OCI-LY7 (cell line): Measurements from ENCODE around the gene SGTA. TPM values are rescaled to one million over a fixed set of nuclear protein-coding genes. Genes with fewer than 3 reads are reported as not detected.

Source experiments
- BruUV-seq: library from RNA; stranded (reverse); fragments of 400-500 nt; replicated peaks from 2 replicates; lab custom pipeline; 2021; lab: Mats Ljungman, UMichigan
- CTCF ChIA-PET: fragments of 300-600 bp; sonication (Branson Sonifier 250); formaldehyde crosslinking; loops from one replicate; lab custom pipeline; 2022; ENCODE audit warnings: antibody characterized with exemption; ENCODE audit not compliant: unreplicated experiment; lab: Charles Lee
- POLR2A ChIA-PET: fragments of 300-600 bp; sonication (Branson Sonifier 250); formaldehyde crosslinking; loops from one replicate; lab custom pipeline; 2022; ENCODE audit warnings: antibody characterized with exemption; lab: Charles Lee
- DNase-seq: peaks from one replicate; pipeline ENCODE4 v3.0.0-alpha.2; 2015; ENCODE audit warnings: low spot score
- H2AFZ ChIP-seq: fragments of 200-600 bp; sonication (generic), shearing (Covaris generic); 2 replicates; pipeline ENCODE4 v1.6.1; 2014; ENCODE audit warnings: mild to moderate bottlenecking, antibody characterized with exemption, low read length, moderate library complexity
- H3K27ac ChIP-seq: fragments of 200-600 bp; sonication (generic); 2 replicates; pipeline ENCODE4 v1.5.1; 2014; ENCODE audit warnings: mixed run types, low read depth, mild to moderate bottlenecking, moderate library complexity, low read length, inconsistent platforms; ENCODE audit not compliant: poor library complexity, severe bottlenecking
- H3K36me3 ChIP-seq: fragments of 200-600 bp; sonication (generic); 2 replicates; pipeline ENCODE4 v1.6.1; 2014; ENCODE audit warnings: mild to moderate bottlenecking, antibody characterized with exemption, low read length, moderate library complexity, mixed read lengths; ENCODE audit not compliant: insufficient read depth
- H3K4me1 ChIP-seq: fragments of 200-600 bp; sonication (generic); 2 replicates; pipeline ENCODE4 v1.5.1; 2014; ENCODE audit warnings: mild to moderate bottlenecking, low read length; ENCODE audit not compliant: insufficient read depth, poor library complexity, severe bottlenecking
- H3K4me2 ChIP-seq: fragments of 200-600 bp; sonication (generic); 2 replicates; pipeline ENCODE4 v1.6.1; 2014; ENCODE audit warnings: mild to moderate bottlenecking, low read length
- H3K4me3 ChIP-seq: fragments of 200-600 bp; sonication (generic); 2 replicates; pipeline ENCODE4 v1.5.1; 2014; ENCODE audit warnings: mild to moderate bottlenecking, low read depth, low read length; ENCODE audit not compliant: poor library complexity, severe bottlenecking
- H3K79me2 ChIP-seq: fragments of 200-600 bp; sonication (generic); 2 replicates; pipeline ENCODE4 v1.6.1; 2016; ENCODE audit warnings: low read depth, mild to moderate bottlenecking, low read length, moderate library complexity, mixed read lengths; ENCODE audit not compliant: insufficient read depth
- H3K9me2 ChIP-seq: fragments of 200-600 bp; sonication (generic); 2 replicates; pipeline ENCODE4 v1.6.1; 2016; ENCODE audit warnings: mild to moderate bottlenecking, low read length, mixed read lengths; ENCODE audit not compliant: insufficient read depth
- H3K9me3 ChIP-seq: fragments of 200-600 bp; sonication (generic); 2 replicates; pipeline ENCODE4 v1.6.1; 2014; ENCODE audit warnings: mild to moderate bottlenecking, mixed run types, low read length, mixed read lengths
- H4K20me1 ChIP-seq: fragments of 200-600 bp; sonication (generic); 2 replicates; pipeline ENCODE4 v1.6.1; 2014; ENCODE audit warnings: mild to moderate bottlenecking, antibody characterized with exemption, low read length, moderate library complexity, mixed read lengths; ENCODE audit not compliant: insufficient read depth
- EZH2phosphoT487 ChIP-seq: fragments of 200-600 bp; sonication (generic); IDR thresholded peaks from 2 replicates; pipeline ENCODE4 v1.6.1; 2018; ENCODE audit warnings: low read depth, borderline replicate concordance, mild to moderate bottlenecking, mixed run types, antibody characterized with exemption, low read length, moderate library complexity, mixed read lengths
- intact Hi-C: fragments of 100-400 bp; cut with micrococcal nuclease; formaldehyde crosslinking; loops from one replicate; pipeline ENCODE4 v1.10.0; 2022; ENCODE audit not compliant: unreplicated experiment
- total RNA-seq, 2 experiments: library from RNA; depleted of rRNA in 1 of 2; stranded (reverse); fragments of >200 nt in 1 of 2; shearing (Covaris generic) in 1 of 2; gene quantifications; 2 replicates each; pipeline ENCODE4 v1.2.3, GENCODE V29; 2014 to 2022
- TF ChIP-seq, protein P1 (sequence below): fragments of 200-600 bp; sonication (generic); conservative IDR thresholded peaks from 2 replicates; pipeline ENCODE4 v1.5.1; 2014; ENCODE audit warnings: mild to moderate bottlenecking, antibody characterized with exemption, low read length, moderate library complexity, mixed read lengths

The SGTA gene
- total RNA-seq, 2 experiments from 2014 or later: 68.2 to 82.4 TPM

DNA sequence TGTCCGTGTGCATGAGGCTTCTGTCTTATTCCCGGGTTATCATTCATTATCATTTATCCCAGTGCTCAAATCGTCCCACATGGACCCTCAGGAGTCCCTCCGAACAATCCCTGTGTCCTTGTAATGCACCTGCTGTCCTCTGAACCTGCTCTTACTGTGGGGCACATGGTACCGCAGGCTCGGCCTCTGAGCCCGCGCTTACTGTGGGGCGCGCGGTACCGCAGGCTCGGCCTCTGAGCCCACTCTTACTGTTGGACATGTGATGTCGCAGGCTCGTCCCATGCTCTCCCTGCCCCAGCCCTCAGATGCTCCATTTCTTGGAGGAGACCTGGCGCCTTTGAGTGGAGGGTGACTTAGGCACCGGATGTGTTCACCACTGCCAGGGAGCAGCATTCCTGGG lies 19.8 kb upstream of the SGTA start:
- no peak overlapping the region for H3K4me2 ChIP-seq
- no peak overlapping the region for H2AFZ ChIP-seq
- H3K4me1 ChIP-seq: no peaks in the 10 kb centered on the region
- ChIA-PET CTCF (no interaction called here), POLR2A (no interaction called here)
- H4K20me1 ChIP-seq: no peaks in the 10 kb centered on the region; the same call in 1 of the 2 replicates
- no peaks in the 10 kb centered on the region for H3K79me2 ChIP-seq
- intact Hi-C loops: no loop called here
- H3K27ac ChIP-seq: no peak overlapping the region
- no peaks in the 10 kb centered on the region for H3K9me3 ChIP-seq
- no peaks in the 10 kb centered on the region for H3K9me2 ChIP-seq
- H3K36me3 ChIP-seq: peaks cover 92% of the 10 kb centered on the region
- no peak overlapping the region for H3K4me3 ChIP-seq
- no peak for DNase-seq
- TF ChIP-seq, protein P1, sequence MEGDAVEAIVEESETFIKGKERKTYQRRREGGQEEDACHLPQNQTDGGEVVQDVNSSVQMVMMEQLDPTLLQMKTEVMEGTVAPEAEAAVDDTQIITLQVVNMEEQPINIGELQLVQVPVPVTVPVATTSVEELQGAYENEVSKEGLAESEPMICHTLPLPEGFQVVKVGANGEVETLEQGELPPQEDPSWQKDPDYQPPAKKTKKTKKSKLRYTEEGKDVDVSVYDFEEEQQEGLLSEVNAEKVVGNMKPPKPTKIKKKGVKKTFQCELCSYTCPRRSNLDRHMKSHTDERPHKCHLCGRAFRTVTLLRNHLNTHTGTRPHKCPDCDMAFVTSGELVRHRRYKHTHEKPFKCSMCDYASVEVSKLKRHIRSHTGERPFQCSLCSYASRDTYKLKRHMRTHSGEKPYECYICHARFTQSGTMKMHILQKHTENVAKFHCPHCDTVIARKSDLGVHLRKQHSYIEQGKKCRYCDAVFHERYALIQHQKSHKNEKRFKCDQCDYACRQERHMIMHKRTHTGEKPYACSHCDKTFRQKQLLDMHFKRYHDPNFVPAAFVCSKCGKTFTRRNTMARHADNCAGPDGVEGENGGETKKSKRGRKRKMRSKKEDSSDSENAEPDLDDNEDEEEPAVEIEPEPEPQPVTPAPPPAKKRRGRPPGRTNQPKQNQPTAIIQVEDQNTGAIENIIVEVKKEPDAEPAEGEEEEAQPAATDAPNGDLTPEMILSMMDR: no peak
- no peak for TF ChIP-seq EZH2phosphoT487
- BruUV-seq: no TSS peak

DNA sequence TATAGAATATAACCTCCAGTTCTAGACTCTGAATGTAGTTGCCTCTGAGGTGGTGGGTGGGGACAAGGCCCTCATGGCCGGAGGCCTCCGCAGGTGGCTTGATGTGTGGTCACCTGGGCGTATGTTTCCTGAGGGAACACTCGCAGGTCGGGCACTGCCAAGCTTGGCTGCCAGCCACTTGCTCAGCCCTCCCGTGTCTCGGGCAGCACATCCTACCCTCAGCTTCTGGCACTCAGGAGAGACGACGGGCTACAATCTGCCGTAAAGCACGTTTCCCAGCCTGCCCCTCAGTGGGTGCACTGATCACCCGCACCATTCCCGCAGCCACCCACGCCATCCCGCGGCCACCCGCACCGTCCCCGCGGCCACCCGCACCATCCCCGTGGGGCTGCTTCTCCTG lies 17.4 kb upstream of the SGTA start:
- peaks cover 95% of the 10 kb centered on the region for H3K36me3 ChIP-seq
- TF ChIP-seq, protein P1: no peak
- no peak for TF ChIP-seq EZH2phosphoT487
- intact Hi-C loops: no loop called here
- H3K4me3 ChIP-seq: no peak overlapping the region
- no peak overlapping the region for H2AFZ ChIP-seq
- H3K9me2 ChIP-seq: no peaks in the 10 kb centered on the region
- DNase-seq: no peak
- CTCF ChIA-PET: no interaction called here
- BruUV-seq: no TSS peak
- H3K9me3 ChIP-seq: no peaks in the 10 kb centered on the region
- POLR2A ChIA-PET: no interaction called here
- no peaks in the 10 kb centered on the region for H3K79me2 ChIP-seq
- no peaks in the 10 kb centered on the region; the same call in 1 of the 2 replicates for H4K20me1 ChIP-seq
- H3K4me2 ChIP-seq: no peak overlapping the region
- no peak overlapping the region for H3K27ac ChIP-seq
- no peaks in the 10 kb centered on the region for H3K4me1 ChIP-seq

DNA sequence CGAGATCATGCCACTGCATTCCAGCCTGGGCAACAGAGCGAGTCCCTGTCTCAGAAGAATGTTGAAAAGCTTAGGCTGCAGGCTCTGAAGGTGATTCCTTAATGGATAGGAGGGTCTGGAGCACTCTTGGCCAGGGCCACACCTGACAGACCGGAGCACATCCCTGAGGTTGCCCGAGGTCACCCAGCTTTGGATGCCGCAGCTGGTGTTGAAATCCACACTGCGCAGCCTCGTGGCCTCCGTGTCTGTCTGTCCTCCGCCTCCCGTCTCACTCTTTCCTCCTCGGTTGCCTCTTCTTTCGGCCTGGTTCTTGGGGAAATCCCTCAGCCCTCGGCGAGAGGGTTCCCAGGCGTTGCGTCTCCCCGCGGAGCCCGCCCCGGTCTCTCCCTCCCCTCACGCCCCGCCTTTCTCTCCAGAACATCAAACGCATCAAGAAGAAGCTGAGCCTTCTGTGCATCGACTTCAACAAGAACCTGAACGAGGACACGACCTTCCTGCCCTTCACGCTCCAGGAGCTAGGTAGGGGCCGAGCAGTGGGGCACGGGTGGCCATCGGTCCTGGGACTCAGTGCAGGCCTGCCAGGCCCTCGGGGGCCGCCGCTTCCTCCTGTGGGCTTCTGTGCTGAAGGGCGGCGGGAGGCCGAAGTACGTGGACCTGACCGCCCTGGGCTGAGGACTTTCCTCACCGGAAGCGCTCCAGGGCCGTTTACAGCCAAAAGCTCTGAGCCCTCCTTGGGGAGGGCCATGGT lies 16.4 kb upstream of the SGTA start:
- no peaks in the 10 kb centered on the region for H3K79me2 ChIP-seq
- no peaks in the 10 kb centered on the region; the same call in 1 of the 2 replicates for H4K20me1 ChIP-seq
- ChIA-PET CTCF (no interaction called here), POLR2A (no interaction called here)
- no peaks in the 10 kb centered on the region for H3K9me3 ChIP-seq
- H2AFZ ChIP-seq: no peak overlapping the region
- no peak overlapping the region for H3K4me3 ChIP-seq
- no peak for DNase-seq
- intact Hi-C loops: no loop called here
- no peaks in the 10 kb centered on the region for H3K9me2 ChIP-seq
- no TSS peak for BruUV-seq
- no peak overlapping the region for H3K27ac ChIP-seq
- peaks cover 96% of the 10 kb centered on the region for H3K36me3 ChIP-seq
- H3K4me1 ChIP-seq: no peaks in the 10 kb centered on the region
- TF ChIP-seq, protein P1: no peak
- no peak for TF ChIP-seq EZH2phosphoT487
- no peak overlapping the region for H3K4me2 ChIP-seq
